Measurements from ENCODE around the gene TPRX1. TPM values are rescaled to one million over a fixed set of nuclear protein-coding genes. Genes with fewer than 3 reads are reported as not detected.
"Not testable (repeated sequence)": the region's sequence is repeated elsewhere in the genome, so short reads cannot be mapped to it uniquely, and the experiment has no call there.

TPRX1 gene
- total RNA-seq, 1 donor from 2014 or later = not detected

- Histone ChIP-seq H3K4me3 (no peak overlapping the region), H3K27me3 (no peaks in the 10 kb centered on the region), H3K9me3 (no peaks in the 10 kb centered on the region), H3K27ac (no peak overlapping the region), H3K4me1 (no peaks in the 10 kb centered on the region), H3K36me3 (no peaks in the 10 kb centered on the region)
- no peak for DNase-seq (ENCODE audit: extremely low spot score in 2 of 2)
- intact Hi-C loops (cut with DNase I) = no loop called here
- TF ChIP-seq, protein P1, sequence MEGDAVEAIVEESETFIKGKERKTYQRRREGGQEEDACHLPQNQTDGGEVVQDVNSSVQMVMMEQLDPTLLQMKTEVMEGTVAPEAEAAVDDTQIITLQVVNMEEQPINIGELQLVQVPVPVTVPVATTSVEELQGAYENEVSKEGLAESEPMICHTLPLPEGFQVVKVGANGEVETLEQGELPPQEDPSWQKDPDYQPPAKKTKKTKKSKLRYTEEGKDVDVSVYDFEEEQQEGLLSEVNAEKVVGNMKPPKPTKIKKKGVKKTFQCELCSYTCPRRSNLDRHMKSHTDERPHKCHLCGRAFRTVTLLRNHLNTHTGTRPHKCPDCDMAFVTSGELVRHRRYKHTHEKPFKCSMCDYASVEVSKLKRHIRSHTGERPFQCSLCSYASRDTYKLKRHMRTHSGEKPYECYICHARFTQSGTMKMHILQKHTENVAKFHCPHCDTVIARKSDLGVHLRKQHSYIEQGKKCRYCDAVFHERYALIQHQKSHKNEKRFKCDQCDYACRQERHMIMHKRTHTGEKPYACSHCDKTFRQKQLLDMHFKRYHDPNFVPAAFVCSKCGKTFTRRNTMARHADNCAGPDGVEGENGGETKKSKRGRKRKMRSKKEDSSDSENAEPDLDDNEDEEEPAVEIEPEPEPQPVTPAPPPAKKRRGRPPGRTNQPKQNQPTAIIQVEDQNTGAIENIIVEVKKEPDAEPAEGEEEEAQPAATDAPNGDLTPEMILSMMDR (IDR thresholded peaks at IDR 0.05) = peak; percentile 45 to 62 (median 49)
- TF ChIP-seq POLR2A (IDR thresholded peaks at IDR 0.05) (no peak), POLR2AphosphoS5 (IDR thresholded peaks at IDR 0.05; ENCODE audit: insufficient read depth in 1 of 2, low read depth in 1 of 2) (no peak)
Measured at GRCh38 chr19:47765523-47766358, 38.6 kb downstream of the TPRX1 start.

- DNase-seq (ENCODE audit: extremely low spot score in 2 of 2); H3K36me3 ChIP-seq; H3K4me1 ChIP-seq; H3K4me3 ChIP-seq; intact Hi-C loops (cut with DNase I); H3K27ac ChIP-seq; H3K27me3 ChIP-seq; H3K9me3 ChIP-seq: not testable (repeated sequence)
Measured at GRCh38 chr19:47764705-47765104, 39.6 kb downstream of the TPRX1 start.

- TF ChIP-seq, protein P1 (IDR thresholded peaks at IDR 0.05) = no peak
- TF ChIP-seq POLR2A (IDR thresholded peaks at IDR 0.05) (no peak), POLR2AphosphoS5 (IDR thresholded peaks at IDR 0.05; ENCODE audit: insufficient read depth in 1 of 2, low read depth in 1 of 2) (peak; percentile 60 to 75)
- DNase-seq (ENCODE audit: extremely low spot score in 2 of 2) = no peak
Measured at GRCh38 chr19:47762615-47763308, 41.6 kb downstream of the TPRX1 start.

DNA sequence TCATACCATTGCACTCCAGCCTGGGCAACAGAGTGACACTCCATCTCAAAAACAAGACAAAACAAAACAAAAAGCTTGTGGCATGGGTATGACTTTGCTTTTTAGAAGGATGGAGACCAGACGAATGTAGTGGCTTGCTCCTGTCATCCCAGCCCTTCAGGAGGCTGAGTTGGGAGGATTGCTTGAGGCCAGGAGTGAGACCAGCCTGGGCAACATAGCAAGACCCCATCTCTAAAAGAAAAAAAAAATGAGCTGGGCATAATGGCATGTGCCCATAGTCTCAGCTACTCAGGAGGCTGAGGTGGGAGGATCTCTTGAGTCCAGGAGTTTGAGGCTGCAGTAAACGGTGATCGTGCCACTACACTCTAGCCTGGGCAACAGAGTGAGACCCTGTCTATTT is 42.2 kb downstream of the TPRX1 start:
- Histone ChIP-seq H3K27ac (no peak overlapping the region), H3K27me3 (no peaks in the 10 kb centered on the region), H3K4me3 (no peak overlapping the region), H3K36me3 (peaks cover 0 to 13% of the 10 kb centered on the region in 2 donors), H3K4me1 (no peaks in the 10 kb centered on the region), H3K9me3 (no peaks in the 10 kb centered on the region)
- DNase-seq (ENCODE audit: extremely low spot score in 2 of 2) = no peak
- TF ChIP-seq, protein P1 (IDR thresholded peaks at IDR 0.05) = no peak
- TF ChIP-seq POLR2A (IDR thresholded peaks at IDR 0.05) = no peak
- no peak for TF ChIP-seq POLR2AphosphoS5 (IDR thresholded peaks at IDR 0.05; ENCODE audit: insufficient read depth in 1 of 2, low read depth in 1 of 2)
- intact Hi-C loops (cut with DNase I) = no loop called here

More at GRCh38 chr19:47762615-47763308, 41.6 kb downstream of the TPRX1 start:
- no peak overlapping the region for H3K27ac ChIP-seq
- no peaks in the 10 kb centered on the region for H3K27me3 ChIP-seq
- no peaks in the 10 kb centered on the region for H3K4me1 ChIP-seq
- peaks cover 0 to 7% of the 10 kb centered on the region in 2 donors for H3K36me3 ChIP-seq
- intact Hi-C loops (cut with DNase I) = no loop called here
- H3K4me3 ChIP-seq = no peak overlapping the region
- H3K9me3 ChIP-seq = no peaks in the 10 kb centered on the region

GRCh38 chr19:47761566-47761965 is 42.8 kb downstream of the TPRX1 start:
- no peak overlapping the region for H3K27ac ChIP-seq
- no peaks in the 10 kb centered on the region for H3K9me3 ChIP-seq
- H3K36me3 ChIP-seq = peaks cover 0 to 18% of the 10 kb centered on the region in 2 donors
- TF ChIP-seq, protein P1 (IDR thresholded peaks at IDR 0.05) = no peak
- TF ChIP-seq POLR2AphosphoS5 (IDR thresholded peaks at IDR 0.05; ENCODE audit: insufficient read depth in 1 of 2, low read depth in 1 of 2) (no peak), POLR2A (IDR thresholded peaks at IDR 0.05) (no peak)
- no peaks in the 10 kb centered on the region for H3K4me1 ChIP-seq
- DNase-seq (ENCODE audit: extremely low spot score in 2 of 2) = no peak
- no peak overlapping the region for H3K4me3 ChIP-seq
- no peaks in the 10 kb centered on the region for H3K27me3 ChIP-seq
- intact Hi-C loops (cut with DNase I) = no loop called here

Data from vagina (tissue), 2 donors.